ENCODE results near the gene BTAF1. TPM values are rescaled to one million over a fixed set of nuclear protein-coding genes. Genes with fewer than 3 reads are reported as not detected.

Gene BTAF1
- total RNA-seq, 1 donor from 2014 or later = 34.6 TPM

GRCh38 chr10:91935886-91936285, 12.3 kb downstream of the BTAF1 start:
- H3K4me1 Mint-ChIP-seq (ENCODE audit: unreplicated experiment) = peaks cover 10% of the 10 kb centered on the region
- H3K27me3 Mint-ChIP-seq (ENCODE audit: unreplicated experiment) = no peaks in the 10 kb centered on the region
- TF ChIP-seq, protein P1, sequence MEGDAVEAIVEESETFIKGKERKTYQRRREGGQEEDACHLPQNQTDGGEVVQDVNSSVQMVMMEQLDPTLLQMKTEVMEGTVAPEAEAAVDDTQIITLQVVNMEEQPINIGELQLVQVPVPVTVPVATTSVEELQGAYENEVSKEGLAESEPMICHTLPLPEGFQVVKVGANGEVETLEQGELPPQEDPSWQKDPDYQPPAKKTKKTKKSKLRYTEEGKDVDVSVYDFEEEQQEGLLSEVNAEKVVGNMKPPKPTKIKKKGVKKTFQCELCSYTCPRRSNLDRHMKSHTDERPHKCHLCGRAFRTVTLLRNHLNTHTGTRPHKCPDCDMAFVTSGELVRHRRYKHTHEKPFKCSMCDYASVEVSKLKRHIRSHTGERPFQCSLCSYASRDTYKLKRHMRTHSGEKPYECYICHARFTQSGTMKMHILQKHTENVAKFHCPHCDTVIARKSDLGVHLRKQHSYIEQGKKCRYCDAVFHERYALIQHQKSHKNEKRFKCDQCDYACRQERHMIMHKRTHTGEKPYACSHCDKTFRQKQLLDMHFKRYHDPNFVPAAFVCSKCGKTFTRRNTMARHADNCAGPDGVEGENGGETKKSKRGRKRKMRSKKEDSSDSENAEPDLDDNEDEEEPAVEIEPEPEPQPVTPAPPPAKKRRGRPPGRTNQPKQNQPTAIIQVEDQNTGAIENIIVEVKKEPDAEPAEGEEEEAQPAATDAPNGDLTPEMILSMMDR (IDR thresholded peaks at IDR 0.05) = no peak
- DNase-seq (ENCODE audit: extremely low spot score, unreplicated experiment) = no peak
- H3K4me3 Mint-ChIP-seq (ENCODE audit: unreplicated experiment) = no peak overlapping the region
- H3K9me3 Mint-ChIP-seq (ENCODE audit: unreplicated experiment) = peaks cover 4% of the 10 kb centered on the region
- H3K27ac Mint-ChIP-seq (ENCODE audit: unreplicated experiment) = no peak overlapping the region
- peaks cover 35% of the 10 kb centered on the region for H3K36me3 Mint-ChIP-seq (ENCODE audit: unreplicated experiment)

DNA sequence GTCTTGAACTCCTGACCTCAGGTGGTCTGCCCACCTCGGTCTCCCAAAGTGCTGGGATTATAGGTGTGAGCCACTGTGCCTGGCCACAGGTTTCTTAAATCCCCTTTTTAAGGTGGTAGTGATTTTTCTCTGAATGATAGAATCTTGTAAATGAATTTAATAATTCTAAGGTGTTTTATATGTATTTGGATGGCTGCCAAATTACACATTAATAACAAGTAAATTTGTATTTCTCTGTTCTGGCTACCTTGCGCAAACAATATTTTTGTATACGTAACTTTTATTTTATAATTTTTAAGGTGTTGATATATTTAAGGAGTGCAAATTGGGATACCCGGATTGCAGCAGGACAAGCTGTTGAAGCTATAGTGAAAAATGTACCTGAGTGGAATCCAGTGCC, 16.1 kb downstream of the BTAF1 start:
- DNase-seq (ENCODE audit: extremely low spot score, unreplicated experiment) = no peak
- Mint-ChIP-seq H3K4me3 (ENCODE audit: unreplicated experiment) (no peak overlapping the region), H3K36me3 (ENCODE audit: unreplicated experiment) (peaks cover 34% of the 10 kb centered on the region), H3K9me3 (ENCODE audit: unreplicated experiment) (peaks cover 4% of the 10 kb centered on the region), H3K4me1 (ENCODE audit: unreplicated experiment) (no peaks in the 10 kb centered on the region), H3K27ac (ENCODE audit: unreplicated experiment) (no peak overlapping the region), H3K27me3 (ENCODE audit: unreplicated experiment) (no peaks in the 10 kb centered on the region)
- TF ChIP-seq, protein P1 (IDR thresholded peaks at IDR 0.05) = no peak

DNA sequence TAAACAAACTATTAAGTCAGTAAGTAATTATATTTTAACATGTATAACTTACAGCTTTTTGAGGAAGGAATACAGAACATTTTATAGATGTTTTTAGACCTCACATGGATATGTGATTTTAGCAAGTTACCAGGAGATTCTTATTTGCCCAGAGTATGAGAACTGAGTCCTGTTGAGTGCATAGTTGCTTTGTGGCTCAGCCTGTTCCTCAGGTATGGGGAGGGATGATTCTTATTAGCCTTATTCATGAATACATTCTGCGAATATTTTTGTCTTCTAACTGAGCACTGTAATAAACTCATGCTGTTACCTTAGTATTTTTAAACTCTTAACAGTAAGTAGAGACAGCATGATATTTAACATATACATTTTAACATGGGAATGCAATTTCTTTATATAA, 17.9 kb downstream of the BTAF1 start:
- DNase-seq (ENCODE audit: extremely low spot score, unreplicated experiment) = no peak
- Mint-ChIP-seq H3K27me3 (ENCODE audit: unreplicated experiment) (no peaks in the 10 kb centered on the region), H3K4me3 (ENCODE audit: unreplicated experiment) (no peak overlapping the region), H3K4me1 (ENCODE audit: unreplicated experiment) (no peaks in the 10 kb centered on the region), H3K9me3 (ENCODE audit: unreplicated experiment) (no peaks in the 10 kb centered on the region), H3K36me3 (ENCODE audit: unreplicated experiment) (peaks cover 29% of the 10 kb centered on the region), H3K27ac (ENCODE audit: unreplicated experiment) (no peak overlapping the region)
- TF ChIP-seq, protein P1 (IDR thresholded peaks at IDR 0.05) = no peak

DNA sequence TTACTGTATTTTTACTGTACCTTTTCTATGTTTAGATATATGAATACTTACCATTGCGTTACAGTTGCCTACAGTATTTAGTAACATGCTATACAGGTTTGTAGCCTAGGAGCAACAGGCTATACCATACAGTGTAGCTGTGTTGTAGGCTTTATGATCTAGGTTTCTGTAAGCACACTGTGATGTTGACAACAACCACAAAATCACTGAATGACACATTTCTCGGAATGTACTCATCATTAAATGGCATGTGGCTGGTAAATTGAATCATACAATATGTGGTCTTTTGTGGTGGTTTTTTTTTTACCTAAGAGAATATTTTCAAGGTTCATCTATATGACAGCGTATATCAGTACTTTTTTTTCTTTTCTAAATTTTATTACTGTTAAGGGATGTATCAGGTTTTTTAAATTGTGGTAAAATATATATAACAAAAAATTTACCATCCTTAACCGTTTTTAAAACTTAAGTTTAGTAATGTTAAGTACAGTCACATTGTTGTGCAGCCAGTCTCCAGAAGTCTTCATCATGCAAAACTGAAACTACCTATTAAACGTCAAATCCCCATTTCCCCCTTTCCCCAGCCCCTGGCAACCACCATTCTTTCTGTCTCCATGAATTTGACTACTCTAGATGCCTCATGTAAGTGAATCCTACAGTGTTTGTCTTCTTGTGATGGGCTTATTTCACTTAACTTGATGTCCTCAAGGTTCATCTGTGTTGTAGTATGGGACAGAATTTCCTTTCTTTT, 21.5 kb downstream of the BTAF1 start:
- Mint-ChIP-seq H3K27me3 (ENCODE audit: unreplicated experiment) (no peaks in the 10 kb centered on the region), H3K36me3 (ENCODE audit: unreplicated experiment) (peaks cover 30% of the 10 kb centered on the region)
- no peak for DNase-seq (ENCODE audit: extremely low spot score, unreplicated experiment)

GRCh38 chr10:91953600-91954160, 30.1 kb downstream of the BTAF1 start:
- no peaks in the 10 kb centered on the region for H3K4me1 Mint-ChIP-seq (ENCODE audit: unreplicated experiment)
- H3K27ac Mint-ChIP-seq (ENCODE audit: unreplicated experiment) = no peak overlapping the region
- no peaks in the 10 kb centered on the region for H3K27me3 Mint-ChIP-seq (ENCODE audit: unreplicated experiment)
- peaks cover 61% of the 10 kb centered on the region for H3K36me3 Mint-ChIP-seq (ENCODE audit: unreplicated experiment)
- H3K9me3 Mint-ChIP-seq (ENCODE audit: unreplicated experiment) = no peaks in the 10 kb centered on the region
- DNase-seq (ENCODE audit: extremely low spot score, unreplicated experiment) = no peak
- TF ChIP-seq, protein P1 (IDR thresholded peaks at IDR 0.05) = no peak
- H3K4me3 Mint-ChIP-seq (ENCODE audit: unreplicated experiment) = no peak overlapping the region

More for the DNA sequence above, 21.5 kb downstream of the BTAF1 start:
- Mint-ChIP-seq H3K4me3 (ENCODE audit: unreplicated experiment) (no peak overlapping the region), H3K27ac (ENCODE audit: unreplicated experiment) (no peak overlapping the region), H3K4me1 (ENCODE audit: unreplicated experiment) (no peaks in the 10 kb centered on the region), H3K9me3 (ENCODE audit: unreplicated experiment) (no peaks in the 10 kb centered on the region)
- TF ChIP-seq, protein P1 (IDR thresholded peaks at IDR 0.05) = no peak
